Spinal cord (tissue), 10 donors: ENCODE measurements around the gene GBA2. TPM values are rescaled to one million over a fixed set of nuclear protein-coding genes. Genes with fewer than 3 reads are reported as not detected.

ENCODE experiments used
- DNase-seq, 6 donors: peaks; one replicate each; pipeline versions ENCODE4 v3.0.0 to v3.0.0-alpha.2; 2013 to 2015; ENCODE audit warnings: low spot score in 6 of 6, low read depth in 4 of 6
- H3K27ac ChIP-seq: one replicate; pipeline ENCODE4 v1.5.1; 2013; ENCODE audit warnings: low read depth, low read length, control low read depth
- H3K27me3 ChIP-seq: one replicate; pipeline ENCODE4 v1.6.1; 2013; ENCODE audit warnings: low read length; ENCODE audit not compliant: control insufficient read depth, insufficient read depth
- H3K36me3 ChIP-seq: one replicate; pipeline ENCODE4 v1.6.1; 2013; ENCODE audit warnings: low read length; ENCODE audit not compliant: control insufficient read depth, insufficient read depth
- H3K4me1 ChIP-seq: one replicate; pipeline ENCODE4 v1.6.1; 2013; ENCODE audit warnings: low read length; ENCODE audit not compliant: control insufficient read depth, insufficient read depth
- H3K4me3 ChIP-seq: one replicate; pipeline ENCODE4 v1.5.1; 2013; ENCODE audit warnings: low read depth, low read length, control low read depth
- H3K9me3 ChIP-seq: one replicate; pipeline ENCODE4 v1.6.1; 2013; ENCODE audit warnings: low read length; ENCODE audit not compliant: control insufficient read depth, insufficient read depth
- WGBS: methylation state at CpG from one replicate; pipeline ENCODE4 v1.1.5; 2013; ENCODE audit warnings: missing lambda C conversion rate; ENCODE audit not compliant: insufficient coverage; 5-methylcytosine and 5-hydroxymethylcytosine counted together
- polyA plus RNA-seq, 2 donors: library from polyadenylated mRNA; unstranded; fragments of 120-200 nt; gene quantifications; one replicate each; pipeline ENCODE4 v1.2.1, GENCODE V29; 2013; ENCODE audit not compliant: insufficient read length in 2 of 2
- total RNA-seq, 2 donors: library from RNA; depleted of rRNA in 1 of 2; stranded (reverse); fragments of 120-200 nt in 1 of 2; fragments of >200 nt in 1 of 2; gene quantifications; one replicate each; pipeline versions ENCODE4 v1.2.3 to v1.2.4, GENCODE V29; 2013 to 2014
- donor health status: healthy.

GBA2 gene
- total and polyA plus RNA-seq, 4 donors = 46.9 to 131 (median 91.9) TPM

- Histone ChIP-seq H3K4me1 (peaks cover 11% of the 10 kb centered on the region), H3K9me3 (no peaks in the 10 kb centered on the region), H3K27ac (peak overlapping the region; percentile 92), H3K27me3 (no peaks in the 10 kb centered on the region), H3K36me3 (peaks cover 37% of the 10 kb centered on the region), H3K4me3 (peak overlapping the region; percentile 79)
- DNase-seq = peak in 2 of 6 donors; percentile 82 to 84
- WGBS = 12% methylated on average over 39 of the region's 48 CpGs
Observed at GRCh38 chr9:35756275-35757225, 7.5 kb upstream of the GBA2 start.

- 93% methylated on average over 2 of the region's 4 CpGs for WGBS
- Histone ChIP-seq H3K27me3 (no peaks in the 10 kb centered on the region), H3K36me3 (peaks cover 47% of the 10 kb centered on the region), H3K4me3 (no peak overlapping the region), H3K4me1 (peaks cover 17% of the 10 kb centered on the region), H3K27ac (no peak overlapping the region), H3K9me3 (no peaks in the 10 kb centered on the region)
- DNase-seq = no peak
Observed at GRCh38 chr9:35755071-35755470, 6.0 kb upstream of the GBA2 start.

- Histone ChIP-seq H3K4me3 (no peak within 1 kb of the TSS), H3K27ac (no peak within 1 kb of the TSS), H3K27me3 (no peaks in the 10 kb centered on the region), H3K9me3 (no peaks in the 10 kb centered on the region), H3K4me1 (peaks cover 25% of the 10 kb centered on the region), H3K36me3 (peaks cover 47% of the 10 kb centered on the region)
- DNase-seq = no peak
- 20% methylated on average over 1 of the region's 3 CpGs for WGBS
Observed at GRCh38 chr9:35754264-35754663, 5.2 kb upstream of the GBA2 start, which contains the start of gene MSMP. TSS of gene MSMP (minus strand) at chr9:35754276. CDS start at chr9:35754129, 147 bp downstream.

- H3K4me3 ChIP-seq = no peak overlapping the region
- no peak for DNase-seq
- 87% methylated on average over 2 of the region's 5 CpGs for WGBS
- no peaks in the 10 kb centered on the region for H3K9me3 ChIP-seq
- H3K27ac ChIP-seq = no peak overlapping the region
- no peaks in the 10 kb centered on the region for H3K27me3 ChIP-seq
- peaks cover 26% of the 10 kb centered on the region for H3K4me1 ChIP-seq
- H3K36me3 ChIP-seq = peaks cover 47% of the 10 kb centered on the region
Observed at GRCh38 chr9:35753466-35753865, 4.4 kb upstream of the GBA2 start.

- H3K4me3 ChIP-seq = peak overlapping the region; percentile 83
- peaks cover 27% of the 10 kb centered on the region for H3K4me1 ChIP-seq
- DNase-seq = no peak
- H3K27me3 ChIP-seq = no peaks in the 10 kb centered on the region
- 54% methylated on average over 3 of the region's 4 CpGs for WGBS
- H3K36me3 ChIP-seq = peaks cover 46% of the 10 kb centered on the region
- H3K27ac ChIP-seq = peak overlapping the region; percentile 60
- no peaks in the 10 kb centered on the region for H3K9me3 ChIP-seq
Observed at GRCh38 chr9:35750256-35750531, 1.2 kb upstream of the GBA2 start.

GRCh38 chr9:35749515-35750255 lies 657 bp upstream of the GBA2 start:
- Histone ChIP-seq H3K4me1 (peaks cover 31% of the 10 kb centered on the region), H3K27ac (peak overlapping the region; percentile 60), H3K36me3 (peaks cover 51% of the 10 kb centered on the region), H3K9me3 (no peaks in the 10 kb centered on the region), H3K27me3 (no peaks in the 10 kb centered on the region), H3K4me3 (peak overlapping the region; percentile 83)
- DNase-seq = peak in 2 of 6 donors; percentile 35 to 55
- 0% methylated on average over 11 of the region's 19 CpGs for WGBS

GRCh38 chr9:35748242-35748857 lies 678 bp downstream of the GBA2 start:
- Histone ChIP-seq H3K27me3 (no peaks in the 10 kb centered on the region), H3K27ac (peak overlapping the region; percentile 50), H3K4me3 (peak overlapping the region; percentile 81), H3K4me1 (peaks cover 31% of the 10 kb centered on the region), H3K9me3 (no peaks in the 10 kb centered on the region), H3K36me3 (peaks cover 51% of the 10 kb centered on the region)
- DNase-seq = no peak
- 0% methylated on average over 24 of the region's 24 CpGs for WGBS

- Histone ChIP-seq H3K4me3 (peak overlapping the region; percentile 81), H3K9me3 (no peaks in the 10 kb centered on the region), H3K36me3 (peaks cover 45% of the 10 kb centered on the region), H3K4me1 (peaks cover 31% of the 10 kb centered on the region), H3K27me3 (no peaks in the 10 kb centered on the region), H3K27ac (no peak overlapping the region)
- no peak for DNase-seq
- WGBS = 64% methylated on average over 1 of the region's 3 CpGs
Observed at GRCh38 chr9:35746583-35746982, 2.4 kb downstream of the GBA2 start.

GRCh38 chr9:35745569-35745968 lies 3.5 kb downstream of the GBA2 start:
- no peak overlapping the region for H3K4me3 ChIP-seq
- H3K36me3 ChIP-seq = peaks cover 45% of the 10 kb centered on the region
- no peak for DNase-seq
- WGBS = 79% methylated on average over 1 of the region's 1 CpG
- no peaks in the 10 kb centered on the region for H3K9me3 ChIP-seq
- H3K27ac ChIP-seq = no peak overlapping the region
- H3K27me3 ChIP-seq = no peaks in the 10 kb centered on the region
- peaks cover 30% of the 10 kb centered on the region for H3K4me1 ChIP-seq
